M059J (cell line): Measurements from ENCODE around the gene NCAPH2. TPM values are rescaled to one million over a fixed set of nuclear protein-coding genes. Genes with fewer than 3 reads are reported as not detected.
"Not testable (repeated sequence)": the region's sequence is repeated elsewhere in the genome, so short reads cannot be mapped to it uniquely, and the experiment has no call there.

Experiments
- DNase-seq: peaks from one replicate; pipeline ENCODE4 v3.0.0-alpha.2; 2012; ENCODE audit warnings: low read depth
- total RNA-seq: library from RNA; depleted of rRNA; stranded (reverse); fragments of >200 nt; shearing (Covaris generic); gene quantifications from 2 replicates; pipeline ENCODE4 v1.2.3, GENCODE V29; 2014

NCAPH2 gene
- total RNA-seq, 1 experiment from 2014 or later: 50.9 TPM

GRCh38 chr22:50519151-50519550 is 11.1 kb downstream of the NCAPH2 start:
- DNase-seq: no peak

GRCh38 chr22:50520184-50520583 is 12.2 kb downstream of the NCAPH2 start:
- DNase-seq: not testable (repeated sequence)

DNA sequence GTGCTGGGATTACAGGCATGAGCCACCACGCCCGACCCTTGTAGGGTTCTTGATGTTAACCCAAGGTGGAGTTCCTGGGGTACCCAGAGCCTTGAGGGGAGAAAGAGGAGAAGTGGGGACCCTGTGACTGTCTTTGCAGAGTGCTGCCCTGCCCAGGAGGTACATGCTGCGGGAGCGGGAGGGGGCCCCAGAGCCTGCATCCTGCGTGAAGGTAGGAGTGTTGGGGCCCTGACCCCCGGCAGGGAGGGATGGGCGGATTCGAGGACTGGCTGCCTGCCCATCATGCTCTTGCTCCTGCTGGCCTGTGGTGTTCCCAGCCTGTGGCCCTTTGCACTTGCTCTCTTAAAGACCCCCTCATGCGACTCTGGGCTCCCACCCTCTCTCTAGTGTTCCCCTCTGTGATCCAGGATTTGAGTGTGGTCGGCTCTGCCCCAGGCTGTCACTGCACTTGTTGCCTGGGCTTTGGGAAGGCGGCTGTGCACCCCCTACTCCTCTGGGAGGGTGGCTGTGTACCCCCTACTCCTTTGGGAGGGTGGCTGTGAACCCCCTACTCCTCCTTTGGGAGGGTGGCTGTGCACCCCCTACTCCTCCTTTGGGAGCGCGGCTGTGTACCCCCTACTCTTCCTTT is 12.9 kb downstream of the NCAPH2 start:
- no peak for DNase-seq

GRCh38 chr22:50521710-50522109 is 13.7 kb downstream of the NCAPH2 start:
- no peak for DNase-seq

DNA sequence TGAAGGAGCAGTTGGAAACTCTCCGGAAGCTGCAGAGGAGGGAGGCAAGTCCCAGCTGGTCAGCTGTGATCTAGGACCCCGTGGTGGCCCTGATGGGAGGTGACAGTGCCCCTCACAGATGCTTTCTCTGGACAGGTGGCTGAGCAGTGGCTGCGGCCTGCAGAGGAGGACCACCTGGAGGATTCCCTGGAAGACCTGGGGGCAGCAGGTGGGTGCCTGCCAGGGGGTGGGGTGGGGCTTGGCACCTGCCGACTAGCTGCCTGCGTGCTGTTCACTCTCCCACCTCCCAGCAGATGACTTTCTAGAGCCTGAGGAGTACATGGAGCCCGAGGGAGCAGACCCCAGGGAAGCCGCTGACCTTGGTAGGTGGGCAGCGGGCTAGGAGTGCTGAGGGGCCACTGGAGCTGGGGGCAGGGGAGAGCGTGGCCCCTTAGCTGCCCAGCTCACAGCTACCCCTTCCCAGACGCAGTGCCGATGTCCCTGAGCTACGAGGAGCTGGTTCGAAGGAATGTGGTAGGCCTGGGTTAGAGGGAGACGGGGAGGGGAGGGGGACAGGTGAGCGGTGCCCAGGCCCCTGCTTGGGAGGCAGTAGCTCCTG is 14.3 kb downstream of the NCAPH2 start:
- no peak for DNase-seq

GRCh38 chr22:50522806-50523438 is 14.9 kb downstream of the NCAPH2 start:
- no peak for DNase-seq

GRCh38 chr22:50523458-50523805 is 15.4 kb downstream of the NCAPH2 start:
- no peak for DNase-seq

GRCh38 chr22:50523806-50524675 is 16.0 kb downstream of the NCAPH2 start:
- DNase-seq: no peak

- no peak for DNase-seq
Measured at GRCh38 chr22:50524676-50525103, 16.7 kb downstream of the NCAPH2 start.

GRCh38 chr22:50525104-50525857 is 17.3 kb downstream of the NCAPH2 start, which contains the start of gene SCO2:
Gene SCO2, minus strand, starts transcription at chr22:50525598. Its CDS starts 1,187 bp downstream, at chr22:50524411.
- DNase-seq: peak; percentile 91

GRCh38 chr22:50525858-50526107 is 17.8 kb downstream of the NCAPH2 start:
- no peak for DNase-seq

- peak; percentile 69 for DNase-seq
Measured at GRCh38 chr22:50526108-50526833, 18.2 kb downstream of the NCAPH2 start.

DNA sequence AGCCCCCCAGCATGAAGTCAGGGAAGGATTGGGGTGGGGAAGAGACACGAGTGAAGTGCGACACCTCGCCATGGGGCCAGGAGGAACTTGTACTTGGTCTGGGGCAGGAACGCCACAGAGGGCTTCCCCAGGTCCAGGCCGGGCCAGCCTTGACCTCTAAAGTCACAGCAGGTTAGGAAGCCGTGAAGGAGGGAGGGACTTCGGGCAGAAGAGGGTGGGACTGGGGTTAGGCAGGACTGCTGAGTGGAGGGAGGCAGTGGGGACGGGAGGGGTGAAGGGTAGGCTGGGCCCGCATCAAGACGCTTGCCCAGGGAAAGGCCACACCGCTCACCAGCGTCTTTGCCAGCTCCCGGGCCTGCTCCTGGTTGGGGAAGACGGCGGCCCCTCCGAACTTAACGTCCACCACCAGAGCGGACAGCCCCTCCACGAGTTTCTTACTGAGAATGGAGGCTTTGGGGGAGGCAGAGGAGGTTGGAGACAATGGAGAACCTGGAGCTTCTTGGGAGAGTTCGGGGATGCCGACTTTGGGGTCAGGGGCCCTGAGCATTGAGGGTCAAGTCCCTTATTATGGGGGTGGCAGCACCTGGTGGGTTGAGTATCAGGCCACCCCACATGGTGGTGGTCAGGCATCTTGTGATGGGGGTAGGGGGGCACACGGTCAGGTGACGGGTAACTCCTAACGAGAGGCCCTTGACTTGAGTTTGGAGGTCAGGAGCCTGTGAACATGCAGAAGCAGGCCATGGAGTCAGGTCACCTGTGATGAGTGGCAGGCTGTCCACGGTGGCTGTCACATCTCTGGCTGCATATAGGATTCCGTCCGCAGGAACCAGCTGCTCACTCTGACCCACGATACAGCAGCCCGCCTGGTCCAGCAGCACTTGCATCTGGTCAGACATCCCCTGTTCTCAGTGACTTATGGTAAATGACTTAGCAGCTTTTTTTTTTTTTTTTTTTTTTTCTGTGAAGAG is 19.1 kb downstream of the NCAPH2 start:
- DNase-seq: no peak

DNA sequence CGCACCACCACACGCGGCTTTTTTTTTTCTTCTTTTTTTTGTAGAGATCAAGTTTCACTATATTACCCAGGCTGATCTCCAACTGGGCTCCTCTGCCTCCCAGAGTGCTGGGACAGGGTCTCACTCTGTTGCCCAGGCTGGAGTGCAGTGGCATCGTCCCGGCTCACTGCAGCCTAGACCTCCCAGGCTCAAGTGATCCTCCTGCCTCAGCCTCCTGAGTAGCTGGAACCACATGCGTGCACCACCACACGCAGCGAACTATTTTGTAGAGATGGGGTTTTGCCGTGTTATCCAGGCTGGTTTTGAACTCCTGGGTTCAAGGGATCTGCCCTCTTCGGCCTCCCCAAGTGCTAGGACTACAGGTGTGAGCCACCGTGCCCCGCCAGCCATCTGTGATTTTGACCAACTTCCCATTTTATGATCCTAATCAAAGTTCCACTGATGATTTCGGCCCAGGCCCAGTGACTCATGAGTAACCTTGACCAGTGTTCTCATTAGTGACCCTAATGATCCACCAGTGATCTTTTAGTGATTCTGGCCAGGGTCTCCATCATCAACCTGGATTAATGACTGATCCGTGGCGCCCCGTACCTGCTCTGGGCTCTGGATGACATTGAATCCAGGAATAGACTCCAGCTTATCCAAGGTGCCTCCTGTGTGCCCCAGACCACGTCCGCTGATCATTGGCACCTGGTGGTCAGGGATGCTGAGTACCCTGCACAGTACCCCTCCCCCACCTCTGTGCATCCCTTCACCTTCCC is 20.1 kb downstream of the NCAPH2 start:
- no peak for DNase-seq

DNA sequence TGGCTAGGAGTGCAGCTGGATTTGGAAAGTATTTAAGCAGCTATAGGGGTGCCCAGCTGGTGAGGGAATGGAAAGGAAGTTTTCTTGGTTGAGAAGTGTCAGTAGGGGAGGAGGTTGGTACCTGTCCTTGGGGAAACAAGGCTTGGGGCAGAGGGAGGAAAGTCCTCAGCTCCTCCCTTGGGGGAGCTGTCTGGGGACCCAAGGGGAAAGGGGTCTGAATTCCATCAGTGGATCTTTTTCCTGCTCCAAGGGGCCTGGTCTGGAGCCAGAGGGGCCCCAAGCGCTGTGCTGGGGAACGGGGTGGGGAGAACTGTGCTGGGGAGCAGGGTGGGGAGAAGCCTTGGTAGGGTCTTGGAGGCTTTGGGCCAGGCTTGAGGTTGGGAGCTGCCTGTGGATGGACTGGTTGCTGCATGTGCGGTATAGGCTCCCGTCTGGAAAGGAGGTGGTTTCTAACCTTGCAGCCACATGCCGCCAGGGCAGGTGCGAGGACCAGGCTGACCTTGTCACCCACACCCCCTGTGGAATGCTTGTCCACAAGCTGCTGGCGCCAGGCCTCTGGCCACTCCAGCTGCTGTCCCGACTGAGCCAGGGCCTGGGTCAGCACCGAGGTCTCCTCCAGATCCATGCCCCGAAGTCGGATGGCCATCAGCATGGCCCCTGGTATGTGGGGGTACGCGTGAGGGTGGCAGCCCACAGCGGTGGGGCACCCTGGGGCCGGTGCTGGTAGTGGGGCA is 20.8 kb downstream of the NCAPH2 start:
- DNase-seq: no peak

DNA sequence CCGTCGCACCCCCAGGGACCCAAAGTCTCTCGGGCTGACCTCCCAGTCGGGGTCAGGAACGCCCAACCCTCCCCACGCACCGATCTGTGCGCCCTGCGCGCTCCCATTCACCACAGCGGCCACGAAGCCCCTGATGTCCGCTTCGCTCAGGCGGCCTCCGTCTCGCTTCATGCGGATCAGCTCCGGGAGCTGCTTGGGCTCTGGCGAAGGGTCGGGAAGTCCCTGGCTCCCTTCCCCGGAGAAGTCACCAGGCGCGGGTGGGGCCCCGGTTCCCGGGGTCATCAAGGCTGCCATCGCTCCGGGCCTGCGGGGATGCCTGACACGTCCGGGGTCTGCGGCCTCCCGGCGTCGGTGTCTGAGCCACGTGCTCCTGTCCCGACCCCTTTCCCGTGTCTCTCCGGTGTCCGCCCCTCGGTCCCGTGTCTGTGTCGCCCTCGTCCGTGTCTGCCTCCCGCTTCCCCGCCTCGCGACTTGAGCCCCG is 21.4 kb downstream of the NCAPH2 start:
- DNase-seq: no peak

DNA sequence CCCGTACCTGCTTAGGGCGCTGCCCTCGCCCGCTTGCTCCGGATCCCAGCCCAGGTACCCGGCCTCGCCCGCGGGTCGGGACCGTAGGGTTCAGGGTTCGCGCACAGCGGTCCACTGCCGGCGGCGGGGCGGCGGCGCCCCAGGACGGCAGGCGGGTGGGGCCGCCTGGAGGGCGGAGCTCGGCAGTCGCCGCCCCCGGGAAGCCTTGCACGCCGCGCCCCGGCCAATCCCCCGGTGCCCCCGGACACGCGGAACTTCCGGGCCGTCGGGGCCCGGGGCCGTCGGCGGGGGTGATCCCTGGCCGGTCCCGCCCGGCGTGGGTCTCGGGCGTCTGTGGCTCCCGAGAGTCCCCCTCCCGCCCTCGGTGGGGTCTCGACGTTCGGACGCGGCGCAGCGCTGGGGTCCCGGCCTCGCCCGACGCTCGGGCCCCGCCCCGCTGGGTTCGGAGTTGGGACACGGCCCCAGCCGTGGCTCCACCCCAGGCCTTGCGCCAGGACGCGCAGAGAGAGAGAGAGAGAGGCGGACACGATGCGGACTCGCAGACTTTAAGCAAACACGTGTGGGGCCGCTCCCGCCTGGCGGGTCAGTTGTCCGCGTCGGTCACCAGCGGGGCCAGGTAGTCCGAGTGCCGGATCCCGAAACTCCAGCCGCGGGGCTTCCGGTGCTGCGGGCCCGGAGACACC is 22.0 kb downstream of the NCAPH2 start, which contains the start of gene TYMP:
TYMP (minus strand) TSS at position 116 of the 683 bp plus-strand sequence. CDS start 303 bp downstream, outside the sequence.
- peak; percentile 81 for DNase-seq

DNA sequence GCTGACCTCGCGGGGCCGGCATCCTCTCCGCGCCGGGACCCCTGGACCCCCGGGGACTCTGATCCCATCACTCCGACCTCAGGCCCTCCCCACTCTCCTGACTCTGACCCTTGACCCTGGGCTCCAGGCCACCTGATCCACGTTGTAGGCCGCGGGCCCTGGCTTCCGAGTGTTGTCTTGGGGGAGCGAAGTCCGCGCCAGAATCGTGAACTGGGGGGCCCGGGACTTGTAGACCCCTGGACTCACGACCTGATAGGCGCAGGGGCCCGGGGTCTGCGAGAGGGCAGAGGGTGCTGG is 22.5 kb downstream of the NCAPH2 start:
- DNase-seq: no peak
